Glutamatergic neuron (in vitro differentiated cells): Measurements from ENCODE around the gene TNFSF15. TPM values are rescaled to one million over a fixed set of nuclear protein-coding genes. Genes with fewer than 3 reads are reported as not detected.
"Not testable (repeated sequence)": the region's sequence is repeated elsewhere in the genome, so short reads cannot be mapped to it uniquely, and the experiment has no call there.

Experiments
- DNase-seq: peaks from one replicate; pipeline ENCODE4 v3.0.0; 2022
- H3K27ac Mint-ChIP-seq: one replicate; pipeline ENCODE4 v1.8.0; 2020; ENCODE audit warnings: mild to moderate bottlenecking, mixed read lengths, inconsistent platforms; ENCODE audit not compliant: unreplicated experiment
- H3K27me3 Mint-ChIP-seq: one replicate; pipeline ENCODE4 v1.8.0; 2020; ENCODE audit warnings: mild to moderate bottlenecking, moderate library complexity, mixed read lengths, inconsistent platforms; ENCODE audit not compliant: unreplicated experiment
- H3K36me3 Mint-ChIP-seq: one replicate; pipeline ENCODE4 v1.8.0; 2020; ENCODE audit warnings: mild to moderate bottlenecking, mixed read lengths, inconsistent platforms; ENCODE audit not compliant: unreplicated experiment
- H3K4me1 Mint-ChIP-seq: one replicate; pipeline ENCODE4 v1.8.0; 2020; ENCODE audit warnings: mild to moderate bottlenecking, low read depth, mixed read lengths, inconsistent platforms; ENCODE audit not compliant: unreplicated experiment
- H3K4me3 Mint-ChIP-seq: one replicate; pipeline ENCODE4 v1.8.0; 2020; ENCODE audit warnings: mild to moderate bottlenecking, mixed read lengths, inconsistent platforms; ENCODE audit not compliant: unreplicated experiment
- H3K9me3 Mint-ChIP-seq: one replicate; pipeline ENCODE4 v1.8.0; 2020; ENCODE audit warnings: mild to moderate bottlenecking, moderate library complexity, mixed read lengths, inconsistent platforms; ENCODE audit not compliant: unreplicated experiment
- CTCF ChIP-seq: fragments of 200-600 bp; sonication (generic); IDR thresholded peaks from one replicate; pipeline ENCODE4 v1.5.0; 2021; ENCODE audit not compliant: partially characterized antibody, unreplicated experiment
- total RNA-seq: library from RNA; stranded (reverse); fragmentation: NEBNext Ultra II Directional; extraction: Animal tissue kit (Norgen Biotek cat#: 25700); gene quantifications from one replicate; pipeline ENCODE4 v1.2.1, GENCODE V29; 2021; ENCODE audit not compliant: unreplicated experiment

Gene TNFSF15
- total RNA-seq, 1 donor from 2014 or later = not detected

GRCh38 chr9:114742947-114743346, 62.9 kb downstream of the TNFSF15 start:
- Mint-ChIP-seq H3K4me1 (no peaks in the 10 kb centered on the region), H3K4me3 (no peak overlapping the region), H3K27me3 (no peaks in the 10 kb centered on the region), H3K27ac (no peak overlapping the region), H3K36me3 (no peaks in the 10 kb centered on the region), H3K9me3 (no peaks in the 10 kb centered on the region)
- TF ChIP-seq CTCF = no peak
- DNase-seq = no peak

GRCh38 chr9:114741521-114741920, 64.3 kb downstream of the TNFSF15 start:
- not testable (repeated sequence) for H3K4me1 Mint-ChIP-seq, H3K9me3 Mint-ChIP-seq, DNase-seq, H3K27me3 Mint-ChIP-seq, H3K4me3 Mint-ChIP-seq, H3K36me3 Mint-ChIP-seq, H3K27ac Mint-ChIP-seq

GRCh38 chr9:114738581-114739316, 67.1 kb downstream of the TNFSF15 start:
- peak; percentile 95 for TF ChIP-seq CTCF
- Mint-ChIP-seq H3K4me1 (no peaks in the 10 kb centered on the region), H3K27me3 (peaks cover 2% of the 10 kb centered on the region), H3K36me3 (no peaks in the 10 kb centered on the region), H3K4me3 (no peak overlapping the region), H3K27ac (no peak overlapping the region), H3K9me3 (no peaks in the 10 kb centered on the region)
- DNase-seq = peak; percentile 65

GRCh38 chr9:114737847-114738246, 68.0 kb downstream of the TNFSF15 start:
- no peak for DNase-seq
- H3K36me3 Mint-ChIP-seq = no peaks in the 10 kb centered on the region
- no peaks in the 10 kb centered on the region for H3K4me1 Mint-ChIP-seq
- no peak for TF ChIP-seq CTCF
- no peak overlapping the region for H3K27ac Mint-ChIP-seq
- H3K4me3 Mint-ChIP-seq = no peak overlapping the region
- H3K27me3 Mint-ChIP-seq = peaks cover 2% of the 10 kb centered on the region
- H3K9me3 Mint-ChIP-seq = no peaks in the 10 kb centered on the region

- no peak overlapping the region for H3K4me3 Mint-ChIP-seq
- no peaks in the 10 kb centered on the region for H3K4me1 Mint-ChIP-seq
- H3K9me3 Mint-ChIP-seq = no peaks in the 10 kb centered on the region
- peaks cover 2% of the 10 kb centered on the region for H3K27me3 Mint-ChIP-seq
- DNase-seq = no peak
- TF ChIP-seq CTCF = no peak
- H3K36me3 Mint-ChIP-seq = no peaks in the 10 kb centered on the region
- H3K27ac Mint-ChIP-seq = no peak overlapping the region
Measured at GRCh38 chr9:114737118-114737517, 68.7 kb downstream of the TNFSF15 start.
